SK-N-SH (cell line): ENCODE results near the gene PSG4. TPM values are rescaled to one million over a fixed set of nuclear protein-coding genes. Genes with fewer than 3 reads are reported as not detected.
"Not testable (repeated sequence)": the region's sequence is repeated elsewhere in the genome, so short reads cannot be mapped to it uniquely, and the experiment has no call there.

Experiments used
- CTCF ChIA-PET: fragments of 300-600, 350-600 bp; formaldehyde crosslinking; extraction: SDS; loops from one replicate; lab custom pipeline; 2021; lab: Yijun Ruan, JAX
- POLR2A ChIA-PET: fragments of 350-600 bp; sonication (Branson Sonifier 250); formaldehyde crosslinking; extraction: SDS; loops from one replicate; lab custom pipeline; 2020; ENCODE audit warnings: antibody characterized with exemption, inconsistent platforms; lab: Yijun Ruan, JAX
- DNase-seq: peaks from one replicate; pipeline ENCODE4 v3.0.0; 2012
- H2AFZ ChIP-seq: fragments of 200-600 bp; sonication (generic); 2 replicates; pipeline ENCODE4 v1.8.1; 2016; ENCODE audit warnings: antibody characterized with exemption, mild to moderate bottlenecking, low read depth
- H3F3A ChIP-seq: fragments of 200-600 bp; sonication (generic); replicated peaks from 2 replicates; pipeline ENCODE3; 2016; ENCODE audit warnings: antibody characterized with exemption, mild to moderate bottlenecking; ENCODE audit not compliant: insufficient read depth
- H3K27ac ChIP-seq, 2 experiments: fragments of 200-500 bp in 1 of 2; fragments of 200-600 bp in 1 of 2; sonication (Bioruptor generic) in 1 of 2; sonication (generic), shearing (Covaris generic) in 1 of 2; 2 replicates each; pipeline versions ENCODE4 v1.5.1 to v1.6.1; 2014 to 2016; ENCODE audit warnings: low read depth in 2 of 2, inconsistent platforms in 1 of 2, low read length in 1 of 2, mild to moderate bottlenecking in 1 of 2, mixed read lengths in 1 of 2
- H3K27me3 ChIP-seq: fragments of 200-600 bp; sonication (generic), shearing (Covaris generic); 2 replicates; pipeline ENCODE4 v1.6.1; 2016; ENCODE audit warnings: mixed run types; ENCODE audit not compliant: insufficient read depth
- H3K36me3 ChIP-seq, 2 experiments: fragments of 200-500 bp in 1 of 2; fragments of 200-600 bp in 1 of 2; sonication (Bioruptor generic) in 1 of 2; sonication (generic) in 1 of 2; replicated peaks in 1 of 2; 2 replicates each; pipeline versions ENCODE3 to v1.5.1; 2014 to 2016; ENCODE audit warnings: low read length in 1 of 2, mild to moderate bottlenecking in 1 of 2; ENCODE audit not compliant: insufficient read depth in 2 of 2, control insufficient read depth in 1 of 2
- H3K4me1 ChIP-seq, 2 experiments: fragments of 200-500 bp in 1 of 2; fragments of 200-600 bp in 1 of 2; sonication (Bioruptor generic) in 1 of 2; sonication (generic), shearing (Covaris generic) in 1 of 2; 2 replicates each; pipeline versions ENCODE4 v1.5.1 to v1.6.1; 2014 to 2016; ENCODE audit warnings: low read depth in 1 of 2, low read length in 1 of 2, mixed run types in 1 of 2; ENCODE audit not compliant: insufficient read depth in 2 of 2, control insufficient read depth in 1 of 2
- H3K4me2 ChIP-seq: fragments of 200-600 bp; sonication (generic), shearing (Covaris generic); 2 replicates; pipeline ENCODE4 v1.6.1; 2017; ENCODE audit warnings: mixed run types
- H3K4me3 ChIP-seq, 2 experiments: fragments of 200-500 bp in 1 of 2; fragments of 200-600 bp in 1 of 2; sonication (Bioruptor generic) in 1 of 2; sonication (generic), shearing (Covaris generic) in 1 of 2; 2 replicates each; pipeline versions ENCODE4 v1.5.1 to v1.8.1; 2014 to 2016; ENCODE audit warnings: low read depth in 2 of 2, inconsistent platforms in 1 of 2, low read length in 1 of 2, mild to moderate bottlenecking in 1 of 2, mixed read lengths in 1 of 2, moderate library complexity in 1 of 2
- H3K79me2 ChIP-seq: fragments of 200-600 bp; sonication (generic); 2 replicates; pipeline ENCODE4 v1.8.1; 2017; ENCODE audit warnings: mild to moderate bottlenecking; ENCODE audit not compliant: insufficient read depth
- H3K9ac ChIP-seq: fragments of 200-600 bp; sonication (generic); 2 replicates; pipeline ENCODE4 v1.6.1; 2017; ENCODE audit warnings: mixed run types
- H3K9me2 ChIP-seq: fragments of 200-600 bp; sonication (generic); 2 replicates; pipeline ENCODE4 v1.6.1; 2017; ENCODE audit warnings: mixed run types
- H3K9me3 ChIP-seq: fragments of 200-600 bp; sonication (generic); 2 replicates; pipeline ENCODE4 v1.6.1; 2017; ENCODE audit warnings: mixed run types, mild to moderate bottlenecking, moderate library complexity
- H4K20me1 ChIP-seq: fragments of 200-600 bp; sonication (generic); 2 replicates; pipeline ENCODE4 v1.6.1; 2017; ENCODE audit warnings: mild to moderate bottlenecking, mixed run types; ENCODE audit not compliant: insufficient read depth
- CHD2 ChIP-seq: fragments of 150-350 bp; IDR thresholded peaks from 2 replicates; pipeline ENCODE4 v1.6.1; 2018; ENCODE audit warnings: low read length; ENCODE audit not compliant: partially characterized antibody
- ELF1 ChIP-seq: IDR thresholded peaks from 2 replicates; pipeline ENCODE4 v1.4.0; 2012
- FOSL2 ChIP-seq: IDR thresholded peaks from 2 replicates; pipeline ENCODE4 v1.4.0; 2012; ENCODE audit warnings: low read depth, mild to moderate bottlenecking, moderate library complexity, borderline replicate concordance
- FOXM1 ChIP-seq: IDR thresholded peaks from 2 replicates; pipeline ENCODE4 v1.4.0; 2012; ENCODE audit warnings: low read depth, mild to moderate bottlenecking
- GABPA ChIP-seq: IDR thresholded peaks from 2 replicates; pipeline ENCODE4 v1.4.0; 2012; ENCODE audit warnings: low read depth, mild to moderate bottlenecking
- GATA2 ChIP-seq: sonication (generic); formaldehyde crosslinking; IDR thresholded peaks from 2 replicates; pipeline ENCODE4 v1.5.0; 2020; ENCODE audit warnings: mild to moderate bottlenecking, missing genetic modification reagents
- JUND ChIP-seq: IDR thresholded peaks from 2 replicates; pipeline ENCODE4 v1.4.0; 2012
- MEF2A ChIP-seq: IDR thresholded peaks from 2 replicates; pipeline ENCODE4 v1.4.0; 2012; ENCODE audit warnings: low read depth, borderline replicate concordance
- MXI1 ChIP-seq: IDR thresholded peaks from 2 replicates; pipeline ENCODE4 v1.6.1; 2012; ENCODE audit warnings: mild to moderate bottlenecking, low read depth, low read length, improper control_type of control experiment
- NRF1 ChIP-seq: IDR thresholded peaks from 2 replicates; pipeline ENCODE4 v1.6.1; 2012; ENCODE audit warnings: low read depth, mild to moderate bottlenecking, low read length
- POLR2AphosphoS5 ChIP-seq: IDR thresholded peaks from 2 replicates; pipeline ENCODE4 v1.6.1; 2012; ENCODE audit warnings: low read depth, low read length
- RAD21 ChIP-seq: IDR thresholded peaks from 2 replicates; pipeline ENCODE4 v1.6.1; 2012; ENCODE audit warnings: mild to moderate bottlenecking, low read length
- RCOR1 ChIP-seq: fragments of 150-350 bp; IDR thresholded peaks from 2 replicates; pipeline ENCODE4 v1.6.1; 2017; ENCODE audit warnings: antibody characterized with exemption, low read length
- RFX5 ChIP-seq: IDR thresholded peaks from 2 replicates; pipeline ENCODE4 v1.6.1; 2012; ENCODE audit warnings: mild to moderate bottlenecking, improper control_type of control experiment, low read length
- RXRA ChIP-seq: IDR thresholded peaks from 2 replicates; pipeline ENCODE4 v1.4.0; 2012; ENCODE audit warnings: low read depth, mild to moderate bottlenecking, borderline replicate concordance
- SIN3A ChIP-seq: IDR thresholded peaks from 2 replicates; pipeline ENCODE4 v1.6.1; 2012; ENCODE audit warnings: low read depth, mild to moderate bottlenecking, low read length, moderate library complexity, borderline replicate concordance
- SMC3 ChIP-seq: IDR thresholded peaks from 2 replicates; pipeline ENCODE4 v1.6.1; 2012; ENCODE audit warnings: low read depth, low read length, improper control_type of control experiment
- TAF1 ChIP-seq: IDR thresholded peaks from 2 replicates; pipeline ENCODE4 v1.6.1; 2012; ENCODE audit warnings: low read depth, mild to moderate bottlenecking, low read length, moderate library complexity, borderline replicate concordance
- TEAD4 ChIP-seq: IDR thresholded peaks from 2 replicates; pipeline ENCODE4 v1.4.0; 2012; ENCODE audit warnings: mild to moderate bottlenecking, borderline replicate concordance; ENCODE audit not compliant: insufficient read depth
- WGBS: methylation state at CpG from one replicate; pipeline ENCODE4 v1.1.6; 2017; ENCODE audit warnings: low lambda C conversion rate; 5-methylcytosine and 5-hydroxymethylcytosine counted together
- polyA plus RNA-seq, 3 experiments: library from polyadenylated mRNA; depleted of rRNA; stranded (reverse); fragments of >200 nt; gene quantifications; 2 replicates each; pipeline ENCODE4 v1.2.3, GENCODE V29; 2012
- TF ChIP-seq, protein P1 (sequence below): fragments of 150-350 bp; IDR thresholded peaks from 2 replicates; pipeline ENCODE4 v1.6.1; 2017; ENCODE audit warnings: antibody characterized with exemption, low read length, low read depth, borderline replicate concordance
- TF ChIP-seq, protein P2 (sequence below): IDR thresholded peaks from 2 replicates; pipeline ENCODE4 v1.4.0; 2012; ENCODE audit warnings: low read depth
- TF ChIP-seq, protein P3 (sequence below): IDR thresholded peaks from 2 replicates; pipeline ENCODE4 v1.6.1; 2012; ENCODE audit warnings: mild to moderate bottlenecking, low read depth, low read length, moderate library complexity
- TF ChIP-seq, protein P4 (sequence below): IDR thresholded peaks from 2 replicates; pipeline ENCODE4 v1.4.0; 2012; ENCODE audit warnings: low read depth, borderline replicate concordance

The PSG4 gene
- polyA plus RNA-seq, 1 of the 3 experiments (the other 2 are of a cell fraction): 175 TPM

DNA sequence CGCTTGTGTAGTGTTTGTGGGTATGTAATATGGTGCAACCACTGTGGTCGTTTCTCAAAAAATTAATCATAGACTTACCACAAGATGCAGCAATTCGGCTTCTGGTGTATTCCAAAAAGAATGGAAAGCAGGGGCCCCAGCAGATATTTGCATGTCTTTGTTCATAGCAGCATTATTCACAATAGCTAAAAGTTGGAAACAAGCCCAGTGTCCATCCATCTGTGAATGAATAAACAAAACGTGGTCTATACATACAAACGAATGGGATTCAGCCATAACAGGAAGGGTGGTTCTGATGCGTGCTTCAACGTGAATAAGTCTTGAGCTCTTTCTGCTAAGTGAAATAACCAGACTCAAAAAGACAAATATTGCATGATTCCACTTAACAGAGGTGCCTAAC is 55.6 kb downstream of the PSG4 start:
- H3K36me3 ChIP-seq, DNase-seq, H3K4me3 ChIP-seq, H3K9ac ChIP-seq, CTCF ChIA-PET, H2AFZ ChIP-seq, H3K27me3 ChIP-seq, POLR2A ChIA-PET, H3K9me3 ChIP-seq, H3K9me2 ChIP-seq, H3K79me2 ChIP-seq, H3K4me1 ChIP-seq, H4K20me1 ChIP-seq, H3K4me2 ChIP-seq: not testable (repeated sequence)
- 52% methylated on average over 7 of the region's 7 CpGs for WGBS
- Histone ChIP-seq H3F3A (peaks cover 24% of the 10 kb centered on the region), H3K27ac (0 out of 4 replicates have a peak overlapping the region, but pooled peaks of 1 of the 2 experiments have one; percentile 53)

DNA sequence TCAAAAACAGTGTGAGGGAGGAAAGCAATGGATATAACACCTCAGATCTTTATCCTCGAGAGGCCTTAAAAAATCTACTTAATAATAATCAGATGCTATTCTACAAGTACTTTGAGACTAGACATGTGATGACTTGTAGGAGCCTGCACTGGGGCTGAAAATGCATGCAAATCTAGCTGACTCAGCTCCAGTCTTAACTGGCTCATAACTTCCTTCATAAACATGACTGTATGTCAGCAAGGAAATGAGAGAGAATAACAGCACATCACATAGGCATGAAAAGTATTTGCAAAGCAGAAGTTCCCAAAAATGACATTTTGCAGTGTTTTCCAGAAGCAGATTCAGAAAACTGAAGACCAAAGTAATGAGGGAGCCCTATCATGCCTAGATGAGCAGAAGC is 57.2 kb downstream of the PSG4 start:
- Histone ChIP-seq H3K9me3 (no peaks in the 10 kb centered on the region), H3K9ac (no peak overlapping the region), H3K9me2 (no peaks in the 10 kb centered on the region), H2AFZ (no peak overlapping the region), H3F3A (peaks cover 22% of the 10 kb centered on the region), H3K4me2 (no peak overlapping the region), H3K36me3 (no peaks in the 10 kb centered on the region), H3K79me2 (no peaks in the 10 kb centered on the region), H3K4me3 (no peak overlapping the region), H3K27ac (peak overlapping the region in 1 of 2 experiments; percentile 53; a peak in 3 of 4 replicates), H4K20me1 (no peaks in the 10 kb centered on the region), H3K27me3 (no peaks in the 10 kb centered on the region), H3K4me1 (peaks cover 0 to 6% of the 10 kb centered on the region in 2 experiments; a peak in 2 of 4 replicates)
- ChIA-PET POLR2A (no interaction called here), CTCF (no interaction called here)
- no peak for DNase-seq
- 16% methylated on average over 1 of the region's 1 CpG for WGBS
- TF ChIP-seq RCOR1 (no peak), MXI1 (no peak), FOXM1 (0 out of 2 replicates have a peak, but pooled peaks have one; percentile 26), RFX5 (no peak), FOSL2 (peak; percentile 87), JUND (peak; percentile 85), GATA2 (CRISPR knock-in tag) (no peak), TEAD4 (peak; percentile 68; the same call in 1 of the 2 replicates), NRF1 (no peak), ELF1 (peak; percentile 21; the same call in 1 of the 2 replicates), GABPA (no peak), TAF1 (no peak), MEF2A (no peak), RXRA (peak; percentile 56; the same call in 1 of the 2 replicates), SIN3A (no peak), POLR2AphosphoS5 (peak; percentile 35; the same call in 1 of the 2 replicates), SMC3 (no peak), CHD2 (no peak), RAD21 (no peak)
- TF ChIP-seq, protein P1, sequence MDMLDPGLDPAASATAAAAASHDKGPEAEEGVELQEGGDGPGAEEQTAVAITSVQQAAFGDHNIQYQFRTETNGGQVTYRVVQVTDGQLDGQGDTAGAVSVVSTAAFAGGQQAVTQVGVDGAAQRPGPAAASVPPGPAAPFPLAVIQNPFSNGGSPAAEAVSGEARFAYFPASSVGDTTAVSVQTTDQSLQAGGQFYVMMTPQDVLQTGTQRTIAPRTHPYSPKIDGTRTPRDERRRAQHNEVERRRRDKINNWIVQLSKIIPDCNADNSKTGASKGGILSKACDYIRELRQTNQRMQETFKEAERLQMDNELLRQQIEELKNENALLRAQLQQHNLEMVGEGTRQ: no peak
- TF ChIP-seq, protein P2, sequence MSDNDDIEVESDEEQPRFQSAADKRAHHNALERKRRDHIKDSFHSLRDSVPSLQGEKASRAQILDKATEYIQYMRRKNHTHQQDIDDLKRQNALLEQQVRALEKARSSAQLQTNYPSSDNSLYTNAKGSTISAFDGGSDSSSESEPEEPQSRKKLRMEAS: peak; percentile 77
- TF ChIP-seq, protein P3, sequence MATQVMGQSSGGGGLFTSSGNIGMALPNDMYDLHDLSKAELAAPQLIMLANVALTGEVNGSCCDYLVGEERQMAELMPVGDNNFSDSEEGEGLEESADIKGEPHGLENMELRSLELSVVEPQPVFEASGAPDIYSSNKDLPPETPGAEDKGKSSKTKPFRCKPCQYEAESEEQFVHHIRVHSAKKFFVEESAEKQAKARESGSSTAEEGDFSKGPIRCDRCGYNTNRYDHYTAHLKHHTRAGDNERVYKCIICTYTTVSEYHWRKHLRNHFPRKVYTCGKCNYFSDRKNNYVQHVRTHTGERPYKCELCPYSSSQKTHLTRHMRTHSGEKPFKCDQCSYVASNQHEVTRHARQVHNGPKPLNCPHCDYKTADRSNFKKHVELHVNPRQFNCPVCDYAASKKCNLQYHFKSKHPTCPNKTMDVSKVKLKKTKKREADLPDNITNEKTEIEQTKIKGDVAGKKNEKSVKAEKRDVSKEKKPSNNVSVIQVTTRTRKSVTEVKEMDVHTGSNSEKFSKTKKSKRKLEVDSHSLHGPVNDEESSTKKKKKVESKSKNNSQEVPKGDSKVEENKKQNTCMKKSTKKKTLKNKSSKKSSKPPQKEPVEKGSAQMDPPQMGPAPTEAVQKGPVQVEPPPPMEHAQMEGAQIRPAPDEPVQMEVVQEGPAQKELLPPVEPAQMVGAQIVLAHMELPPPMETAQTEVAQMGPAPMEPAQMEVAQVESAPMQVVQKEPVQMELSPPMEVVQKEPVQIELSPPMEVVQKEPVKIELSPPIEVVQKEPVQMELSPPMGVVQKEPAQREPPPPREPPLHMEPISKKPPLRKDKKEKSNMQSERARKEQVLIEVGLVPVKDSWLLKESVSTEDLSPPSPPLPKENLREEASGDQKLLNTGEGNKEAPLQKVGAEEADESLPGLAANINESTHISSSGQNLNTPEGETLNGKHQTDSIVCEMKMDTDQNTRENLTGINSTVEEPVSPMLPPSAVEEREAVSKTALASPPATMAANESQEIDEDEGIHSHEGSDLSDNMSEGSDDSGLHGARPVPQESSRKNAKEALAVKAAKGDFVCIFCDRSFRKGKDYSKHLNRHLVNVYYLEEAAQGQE: no peak
- TF ChIP-seq, protein P4, sequence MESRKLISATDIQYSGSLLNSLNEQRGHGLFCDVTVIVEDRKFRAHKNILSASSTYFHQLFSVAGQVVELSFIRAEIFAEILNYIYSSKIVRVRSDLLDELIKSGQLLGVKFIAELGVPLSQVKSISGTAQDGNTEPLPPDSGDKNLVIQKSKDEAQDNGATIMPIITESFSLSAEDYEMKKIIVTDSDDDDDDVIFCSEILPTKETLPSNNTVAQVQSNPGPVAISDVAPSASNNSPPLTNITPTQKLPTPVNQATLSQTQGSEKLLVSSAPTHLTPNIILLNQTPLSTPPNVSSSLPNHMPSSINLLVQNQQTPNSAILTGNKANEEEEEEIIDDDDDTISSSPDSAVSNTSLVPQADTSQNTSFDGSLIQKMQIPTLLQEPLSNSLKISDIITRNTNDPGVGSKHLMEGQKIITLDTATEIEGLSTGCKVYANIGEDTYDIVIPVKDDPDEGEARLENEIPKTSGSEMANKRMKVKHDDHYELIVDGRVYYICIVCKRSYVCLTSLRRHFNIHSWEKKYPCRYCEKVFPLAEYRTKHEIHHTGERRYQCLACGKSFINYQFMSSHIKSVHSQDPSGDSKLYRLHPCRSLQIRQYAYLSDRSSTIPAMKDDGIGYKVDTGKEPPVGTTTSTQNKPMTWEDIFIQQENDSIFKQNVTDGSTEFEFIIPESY: no peak
